HFF-Myc (cell line): ENCODE results near the gene ZBED4.

ENCODE experiments used
- DNase-seq: peaks from one replicate; pipeline ENCODE4 v3.0.0-alpha.2; 2011; ENCODE audit warnings: low read depth; ENCODE audit errors: extremely low read depth
- H3K4me3 ChIP-seq: replicated peaks from 2 replicates; pipeline ENCODE4 v1.5.1; 2011; ENCODE audit warnings: low read depth, mild to moderate bottlenecking, control low read depth, low read length
- TF ChIP-seq, protein P1 (sequence below): IDR thresholded peaks from 2 replicates; pipeline ENCODE4 v1.5.1; 2012; ENCODE audit warnings: mild to moderate bottlenecking, low read depth, low read length, control low read depth; ENCODE audit errors: missing control alignments

Gene ZBED4

GRCh38 chr22:49914256-49914655 lies 60.6 kb downstream of the ZBED4 start:
- H3K4me3 ChIP-seq, result no peak overlapping the region
- DNase-seq, result no peak
- TF ChIP-seq, protein P1, sequence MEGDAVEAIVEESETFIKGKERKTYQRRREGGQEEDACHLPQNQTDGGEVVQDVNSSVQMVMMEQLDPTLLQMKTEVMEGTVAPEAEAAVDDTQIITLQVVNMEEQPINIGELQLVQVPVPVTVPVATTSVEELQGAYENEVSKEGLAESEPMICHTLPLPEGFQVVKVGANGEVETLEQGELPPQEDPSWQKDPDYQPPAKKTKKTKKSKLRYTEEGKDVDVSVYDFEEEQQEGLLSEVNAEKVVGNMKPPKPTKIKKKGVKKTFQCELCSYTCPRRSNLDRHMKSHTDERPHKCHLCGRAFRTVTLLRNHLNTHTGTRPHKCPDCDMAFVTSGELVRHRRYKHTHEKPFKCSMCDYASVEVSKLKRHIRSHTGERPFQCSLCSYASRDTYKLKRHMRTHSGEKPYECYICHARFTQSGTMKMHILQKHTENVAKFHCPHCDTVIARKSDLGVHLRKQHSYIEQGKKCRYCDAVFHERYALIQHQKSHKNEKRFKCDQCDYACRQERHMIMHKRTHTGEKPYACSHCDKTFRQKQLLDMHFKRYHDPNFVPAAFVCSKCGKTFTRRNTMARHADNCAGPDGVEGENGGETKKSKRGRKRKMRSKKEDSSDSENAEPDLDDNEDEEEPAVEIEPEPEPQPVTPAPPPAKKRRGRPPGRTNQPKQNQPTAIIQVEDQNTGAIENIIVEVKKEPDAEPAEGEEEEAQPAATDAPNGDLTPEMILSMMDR, result no peak

DNA sequence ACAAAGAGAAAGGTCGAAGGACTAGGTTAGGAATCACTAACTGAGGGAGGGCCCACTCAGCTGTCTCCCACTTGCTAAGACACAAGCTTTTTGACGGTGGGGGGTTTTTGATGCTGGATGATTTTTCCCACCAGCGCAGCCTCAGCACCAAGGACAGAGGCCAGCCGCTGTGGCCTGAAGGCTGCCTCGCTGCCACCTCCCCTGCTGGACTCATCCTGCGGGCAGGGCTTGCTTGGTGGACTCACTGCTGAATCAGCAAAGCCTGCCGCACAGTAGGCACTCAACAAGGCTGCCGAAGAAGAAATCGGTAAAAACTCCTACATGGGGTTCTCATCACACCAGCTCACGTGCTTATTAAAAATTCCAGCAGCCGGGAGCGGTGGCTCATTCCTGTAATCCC lies 62.0 kb downstream of the ZBED4 start:
- no peak overlapping the region for H3K4me3 ChIP-seq
- TF ChIP-seq, protein P1, result no peak

DNA sequence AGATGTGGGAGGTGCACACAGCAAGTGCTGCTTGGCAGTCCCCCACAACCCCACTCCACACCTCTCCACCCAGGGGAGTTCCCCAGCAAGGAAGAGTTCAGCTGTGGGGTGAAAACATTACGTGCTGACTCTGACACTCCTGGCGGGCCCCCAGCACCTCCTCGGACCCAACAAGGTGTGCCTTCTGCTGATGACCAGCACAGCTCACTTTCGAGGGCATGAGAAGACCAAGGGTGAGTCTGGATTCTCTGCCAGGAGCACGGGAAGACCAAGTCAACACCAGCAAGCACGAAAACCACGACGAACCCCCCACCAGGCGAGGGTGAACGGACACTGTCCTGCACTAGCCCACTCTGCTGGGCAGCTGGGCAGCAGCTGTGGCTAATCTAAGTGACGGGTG lies 63.2 kb downstream of the ZBED4 start:
- TF ChIP-seq, protein P1, result no peak
- peak overlapping the region; percentile 80 for H3K4me3 ChIP-seq
- DNase-seq, result no peak

More for the DNA sequence above, 62.0 kb downstream of the ZBED4 start:
- no peak for DNase-seq

DNA sequence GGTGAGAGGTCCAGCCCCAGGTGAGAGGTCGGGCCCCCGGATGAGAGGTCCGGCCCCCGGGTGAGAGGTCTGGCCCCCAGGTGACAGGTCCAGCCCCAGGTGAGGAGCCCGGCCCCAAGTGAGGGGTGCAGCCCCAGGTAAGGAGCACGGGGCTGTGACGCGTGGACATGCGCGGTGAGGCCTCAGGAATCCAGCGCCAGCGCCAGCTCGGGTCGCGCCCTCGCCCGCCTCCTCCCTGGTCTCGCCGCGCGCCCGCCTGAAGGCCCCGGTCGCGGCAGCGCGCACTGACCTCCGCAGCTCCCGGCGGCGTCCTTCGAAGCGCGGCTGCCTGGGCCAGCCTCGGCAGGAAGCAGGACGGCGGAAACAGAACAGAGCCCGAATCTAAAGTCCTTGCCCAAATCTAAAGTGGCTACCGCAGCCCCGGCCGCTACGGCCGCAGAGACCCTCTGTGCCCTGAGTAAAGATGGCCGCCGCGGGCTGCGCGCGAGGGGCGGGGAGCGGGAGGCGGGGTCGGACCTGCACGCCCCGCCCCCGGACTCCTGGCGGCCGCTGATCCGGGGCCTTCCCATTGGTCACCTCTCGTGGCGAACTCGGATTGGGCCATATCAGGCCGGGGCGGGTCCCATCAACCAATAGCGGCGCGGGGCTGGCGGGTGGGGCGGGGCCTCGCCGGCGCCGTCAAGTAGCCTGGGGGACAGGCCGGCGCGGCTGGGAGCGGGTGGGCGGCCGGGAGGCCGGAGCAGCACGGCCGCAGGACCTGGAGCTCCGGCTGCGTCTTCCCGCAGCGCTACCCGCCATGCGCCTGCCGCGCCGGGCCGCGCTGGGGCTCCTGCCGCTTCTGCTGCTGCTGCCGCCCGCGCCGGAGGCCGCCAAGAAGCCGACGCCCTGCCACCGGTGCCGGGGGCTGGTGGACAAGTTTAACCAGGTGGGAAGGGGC lies 64.6 kb downstream of the ZBED4 start, which contains the start of the genes ALG12 and CRELD2:
TSS of gene ALG12 (minus strand) at position 465 of the 937 bp plus-strand sequence. CDS start 4,673 bp downstream, outside the sequence.
TSS of gene CRELD2 (plus strand) at position 661 of the 937 bp plus-strand sequence. CDS start at position 797, 136 bp downstream.
- peak; percentile 81 for DNase-seq
- TF ChIP-seq, protein P1, result no peak
- H3K4me3 ChIP-seq, result peak within 1 kb of the TSS; percentile 80

DNA sequence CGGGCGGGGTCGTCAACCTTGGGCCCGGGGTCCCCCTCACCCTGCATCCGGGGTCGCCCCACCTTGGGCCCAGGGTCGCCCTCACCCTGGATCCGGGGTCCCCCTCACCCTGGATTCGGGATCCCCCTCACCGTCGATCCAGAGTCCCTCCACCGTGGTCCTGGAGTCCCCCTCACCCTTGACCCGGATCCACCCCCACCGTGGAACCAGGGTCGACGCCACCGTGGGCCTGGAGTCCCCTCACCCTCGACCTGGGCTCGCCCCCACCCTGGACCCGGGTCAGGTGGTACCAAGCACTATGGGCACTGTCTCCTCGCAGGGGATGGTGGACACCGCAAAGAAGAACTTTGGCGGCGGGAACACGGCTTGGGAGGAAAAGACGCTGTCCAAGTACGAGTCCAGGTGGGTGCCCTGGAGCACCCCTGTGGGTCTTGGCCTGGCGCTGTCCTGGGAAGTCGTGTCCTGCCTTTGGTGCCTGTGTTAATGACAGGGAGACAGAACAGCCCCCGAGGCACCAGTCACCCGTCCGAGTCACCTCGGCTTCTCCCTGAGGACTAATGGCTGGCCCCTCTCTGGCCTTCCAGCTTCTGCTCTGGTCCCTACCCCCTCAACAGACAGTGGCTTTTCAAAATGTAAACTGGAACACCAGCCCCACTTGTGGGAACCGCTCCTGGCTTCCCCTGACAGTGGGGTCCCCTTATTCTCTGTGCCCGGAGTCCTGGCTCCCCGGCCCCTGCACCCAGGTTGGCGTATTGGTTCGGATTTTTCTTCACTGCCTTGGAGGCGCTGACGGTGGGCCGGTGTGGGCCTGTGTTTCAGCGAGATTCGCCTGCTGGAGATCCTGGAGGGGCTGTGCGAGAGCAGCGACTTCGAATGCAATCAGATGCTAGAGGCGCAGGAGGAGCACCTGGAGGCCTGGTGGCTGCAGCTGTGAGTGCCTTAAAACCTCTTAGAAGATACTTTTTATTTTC lies 65.6 kb downstream of the ZBED4 start:
- DNase-seq, result no peak
- TF ChIP-seq, protein P1, result no peak
- peak overlapping the region; percentile 80 for H3K4me3 ChIP-seq

- H3K4me3 ChIP-seq, result no peak overlapping the region
- DNase-seq, result no peak
- TF ChIP-seq, protein P1, result no peak
Measured at GRCh38 chr22:49920859-49921258, 67.2 kb downstream of the ZBED4 start.
